Measurements from ENCODE around the gene ITGA2B.
"Not testable (repeated sequence)": the region's sequence is repeated elsewhere in the genome, so short reads cannot be mapped to it uniquely, and the experiment has no call there.

ITGA2B gene

GRCh38 chr17:44329516-44329915 is 59.9 kb downstream of the ITGA2B start:
- DNase-seq, result not testable (repeated sequence)

GRCh38 chr17:44327715-44328449 is 61.6 kb downstream of the ITGA2B start:
- DNase-seq, result no peak

GRCh38 chr17:44326861-44327444 is 62.5 kb downstream of the ITGA2B start:
- DNase-seq, result peak; percentile 89

GRCh38 chr17:44324571-44325275 is 64.7 kb downstream of the ITGA2B start, which contains the start of gene SLC25A39:
SLC25A39 (minus strand) TSS chr17:44324823; CDS start chr17:44323562, 1,261 bp downstream.
- DNase-seq, result peak; percentile 99

DNA sequence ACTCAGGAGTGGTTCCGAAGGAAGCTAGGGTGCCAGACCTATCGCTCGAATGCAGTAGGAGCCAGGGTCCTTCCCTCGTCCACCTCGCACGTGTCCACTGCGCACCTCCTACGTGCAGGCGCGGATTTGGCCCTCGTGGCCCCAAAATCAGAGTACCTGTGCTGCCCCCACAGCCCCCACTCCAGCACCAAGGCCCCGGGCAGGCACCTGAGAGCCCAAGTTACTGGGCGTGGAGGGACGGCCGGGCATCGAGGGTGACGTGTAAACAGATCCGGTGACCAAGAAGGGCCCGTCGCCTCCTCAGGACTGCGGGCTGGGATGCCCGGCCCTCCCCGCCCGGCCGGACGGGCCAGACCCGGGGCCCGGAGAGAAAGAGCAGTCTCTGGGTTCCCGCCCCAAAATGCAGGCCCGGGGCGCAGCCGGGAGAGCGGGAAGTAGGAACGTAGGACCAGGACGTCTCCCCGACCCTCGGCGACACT is 65.3 kb downstream of the ITGA2B start:
- no peak for DNase-seq

- DNase-seq, result no peak
Observed at GRCh38 chr17:44323359-44324091, 65.9 kb downstream of the ITGA2B start.

DNA sequence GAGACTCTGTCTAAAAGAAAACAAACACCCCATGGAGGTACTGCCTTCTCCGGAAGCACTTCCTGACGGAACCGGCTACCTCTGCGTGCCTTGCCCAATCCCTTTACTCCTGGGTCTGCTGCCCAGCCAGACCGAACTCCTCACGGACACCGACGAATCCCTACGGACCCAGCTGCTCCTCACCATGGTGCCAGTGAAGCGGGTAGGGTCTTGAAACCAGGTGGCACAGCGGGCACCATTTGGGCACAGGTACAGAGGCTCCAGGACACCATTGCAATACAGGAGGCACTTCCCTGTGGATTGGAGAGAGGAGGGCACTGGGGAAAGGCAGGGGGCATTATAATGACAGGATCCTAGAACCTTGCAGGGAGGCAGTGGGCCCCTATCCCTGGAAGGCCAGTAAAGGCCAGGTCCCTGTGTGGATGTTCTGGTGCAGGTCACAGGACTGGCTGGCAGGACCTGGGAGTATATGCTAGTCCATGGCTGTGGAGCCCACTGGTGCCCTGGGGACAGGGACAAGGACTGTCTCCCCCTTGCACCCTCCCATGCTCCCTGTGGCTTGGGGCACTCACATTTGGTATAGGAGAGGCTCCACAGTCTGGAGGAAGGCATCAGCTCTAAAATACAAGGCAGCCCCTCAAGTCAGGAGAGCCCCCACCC is 67.1 kb downstream of the ITGA2B start:
- DNase-seq, result no peak

Measured in activated T-cell treated with anti-CD3 and anti-CD28 coated beads, Interleukin-2, amount 50 U/mL, for 1 hour (primary cell).